ENCODE results near the gene RILPL2. TPM values are rescaled to one million over a fixed set of nuclear protein-coding genes. Genes with fewer than 3 reads are reported as not detected.

RILPL2 gene
- total and polyA plus RNA-seq, 9 of the 15 experiments (the other 6 are each of a cell fraction or from before 2014, with no cell fraction given) = 0.61 to 5.8 (median 4.3) TPM

DNA sequence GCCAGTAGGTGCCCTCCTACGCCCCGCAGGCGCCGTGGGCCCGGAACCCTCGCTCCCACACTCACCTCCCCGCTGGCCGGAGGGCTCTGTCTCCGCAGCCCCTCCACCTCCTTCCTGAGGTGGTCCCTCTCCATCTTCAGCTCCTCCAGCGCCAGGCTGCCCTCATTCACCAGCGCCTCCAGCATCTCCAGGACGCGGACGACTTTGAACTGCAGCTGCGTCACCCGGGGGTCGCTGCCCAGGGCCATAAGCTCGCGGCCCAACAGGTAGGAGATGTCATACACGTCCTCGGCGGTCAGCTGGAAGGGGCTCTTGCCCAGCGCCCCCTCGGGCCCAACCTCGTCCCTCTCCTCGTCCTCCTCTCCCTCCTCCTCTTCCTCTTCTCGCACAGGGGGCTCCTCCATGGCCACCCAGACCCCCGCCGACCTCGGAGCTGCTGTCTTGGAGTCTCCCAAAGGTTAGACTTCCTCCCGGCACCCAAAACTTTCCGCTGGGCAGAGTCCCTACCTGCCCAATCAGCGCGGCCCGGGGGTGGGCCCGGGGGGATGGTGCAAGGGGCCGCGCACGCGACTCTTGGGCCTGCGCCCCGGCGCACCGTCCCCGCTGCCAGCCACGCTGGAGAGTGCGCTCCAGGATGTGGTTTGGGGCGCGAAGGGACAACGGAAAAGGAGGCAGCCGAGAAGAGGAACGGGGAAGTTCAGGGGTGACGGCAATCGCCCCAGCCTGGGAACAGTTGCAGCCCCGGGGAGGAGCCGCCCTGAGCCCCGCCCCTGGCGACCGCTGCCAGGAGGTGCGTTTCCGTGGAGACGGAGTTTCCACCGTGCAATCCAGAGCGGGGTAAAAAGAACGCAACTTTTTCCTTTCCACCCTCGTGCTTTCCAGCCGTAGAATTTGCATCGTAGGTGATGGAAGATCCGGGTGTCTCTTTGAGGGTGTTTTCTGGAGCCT, at the start of gene RILPL2 (continued):
- TF ChIP-seq CREB1 (IDR thresholded peaks at IDR 0.05) = 0 out of 2 replicates have a peak, but pooled peaks have one; percentile 5
- TF ChIP-seq CREB1 (CRISPR knock-in tag; IDR thresholded peaks at IDR 0.05) = peak; percentile 47; the same call in 1 of the 2 replicates
- 0 out of 2 replicates have a peak, but pooled peaks have one; percentile 24 for TF ChIP-seq EGR1 (conservative IDR thresholded peaks at IDR 0.05)
- peak; percentile 50 for TF ChIP-seq SMAD4 (CRISPR knock-in tag; conservative IDR thresholded peaks at IDR 0.05)
- 0 out of 2 replicates have a peak, but pooled peaks have one; percentile 61 for TF ChIP-seq ZNF561 (CRISPR knock-in tag; conservative IDR thresholded peaks at IDR 0.05)
- peak; percentile 76 for TF ChIP-seq EP400 (IDR thresholded peaks at IDR 0.05)
- TF ChIP-seq ZBTB9 (CRISPR knock-in tag; IDR thresholded peaks at IDR 0.05) = 0 out of 2 replicates have a peak, but pooled peaks have one; percentile 59
- TF ChIP-seq, protein P1, sequence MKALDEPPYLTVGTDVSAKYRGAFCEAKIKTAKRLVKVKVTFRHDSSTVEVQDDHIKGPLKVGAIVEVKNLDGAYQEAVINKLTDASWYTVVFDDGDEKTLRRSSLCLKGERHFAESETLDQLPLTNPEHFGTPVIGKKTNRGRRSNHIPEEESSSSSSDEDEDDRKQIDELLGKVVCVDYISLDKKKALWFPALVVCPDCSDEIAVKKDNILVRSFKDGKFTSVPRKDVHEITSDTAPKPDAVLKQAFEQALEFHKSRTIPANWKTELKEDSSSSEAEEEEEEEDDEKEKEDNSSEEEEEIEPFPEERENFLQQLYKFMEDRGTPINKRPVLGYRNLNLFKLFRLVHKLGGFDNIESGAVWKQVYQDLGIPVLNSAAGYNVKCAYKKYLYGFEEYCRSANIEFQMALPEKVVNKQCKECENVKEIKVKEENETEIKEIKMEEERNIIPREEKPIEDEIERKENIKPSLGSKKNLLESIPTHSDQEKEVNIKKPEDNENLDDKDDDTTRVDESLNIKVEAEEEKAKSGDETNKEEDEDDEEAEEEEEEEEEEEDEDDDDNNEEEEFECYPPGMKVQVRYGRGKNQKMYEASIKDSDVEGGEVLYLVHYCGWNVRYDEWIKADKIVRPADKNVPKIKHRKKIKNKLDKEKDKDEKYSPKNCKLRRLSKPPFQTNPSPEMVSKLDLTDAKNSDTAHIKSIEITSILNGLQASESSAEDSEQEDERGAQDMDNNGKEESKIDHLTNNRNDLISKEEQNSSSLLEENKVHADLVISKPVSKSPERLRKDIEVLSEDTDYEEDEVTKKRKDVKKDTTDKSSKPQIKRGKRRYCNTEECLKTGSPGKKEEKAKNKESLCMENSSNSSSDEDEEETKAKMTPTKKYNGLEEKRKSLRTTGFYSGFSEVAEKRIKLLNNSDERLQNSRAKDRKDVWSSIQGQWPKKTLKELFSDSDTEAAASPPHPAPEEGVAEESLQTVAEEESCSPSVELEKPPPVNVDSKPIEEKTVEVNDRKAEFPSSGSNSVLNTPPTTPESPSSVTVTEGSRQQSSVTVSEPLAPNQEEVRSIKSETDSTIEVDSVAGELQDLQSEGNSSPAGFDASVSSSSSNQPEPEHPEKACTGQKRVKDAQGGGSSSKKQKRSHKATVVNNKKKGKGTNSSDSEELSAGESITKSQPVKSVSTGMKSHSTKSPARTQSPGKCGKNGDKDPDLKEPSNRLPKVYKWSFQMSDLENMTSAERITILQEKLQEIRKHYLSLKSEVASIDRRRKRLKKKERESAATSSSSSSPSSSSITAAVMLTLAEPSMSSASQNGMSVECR (CRISPR knock-in tag; IDR thresholded peaks at IDR 0.05) = no peak
- TF ChIP-seq ARID3B (CRISPR knock-in tag; IDR thresholded peaks at IDR 0.05; ENCODE audit: borderline replicate concordance) = 0 out of 2 replicates have a peak, but pooled peaks have one; percentile 67
- peak; percentile 76 for TF ChIP-seq CTBP1 (IDR thresholded peaks at IDR 0.05; ENCODE audit: borderline replicate concordance)
- TF ChIP-seq CCNT2 (IDR thresholded peaks at IDR 0.05; ENCODE audit: borderline replicate concordance, extremely low read depth, insufficient read length, low read depth, low read length) = no peak
- TF ChIP-seq, protein P2, sequence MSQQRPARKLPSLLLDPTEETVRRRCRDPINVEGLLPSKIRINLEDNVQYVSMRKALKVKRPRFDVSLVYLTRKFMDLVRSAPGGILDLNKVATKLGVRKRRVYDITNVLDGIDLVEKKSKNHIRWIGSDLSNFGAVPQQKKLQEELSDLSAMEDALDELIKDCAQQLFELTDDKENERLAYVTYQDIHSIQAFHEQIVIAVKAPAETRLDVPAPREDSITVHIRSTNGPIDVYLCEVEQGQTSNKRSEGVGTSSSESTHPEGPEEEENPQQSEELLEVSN (IDR thresholded peaks at IDR 0.05; ENCODE audit: borderline replicate concordance in 1 of 2, extremely low read depth in 1 of 2, insufficient read depth in 1 of 2, insufficient read length in 1 of 2, low read depth in 1 of 2, low read length in 1 of 2, poor library complexity in 1 of 2, severe bottlenecking in 1 of 2) = peak; percentile 47 to 73
- TF ChIP-seq ZNF785 (CRISPR knock-in tag; IDR thresholded peaks at IDR 0.05) = no peak
- peak; percentile 88 for TF ChIP-seq ZFX (CRISPR knock-in tag; IDR thresholded peaks at IDR 0.05)

All from K562 (cell line).